ENCODE measurements around the gene ALPL. TPM values are rescaled to one million over a fixed set of nuclear protein-coding genes. Genes with fewer than 3 reads are reported as not detected.

ALPL gene
- total and polyA plus RNA-seq, 10 of the 15 experiments (the other 5 are each of a cell fraction or from before 2014, with no cell fraction given) = 0.07 to 0.59 (median 0.31) TPM; not detected in 2

DNA sequence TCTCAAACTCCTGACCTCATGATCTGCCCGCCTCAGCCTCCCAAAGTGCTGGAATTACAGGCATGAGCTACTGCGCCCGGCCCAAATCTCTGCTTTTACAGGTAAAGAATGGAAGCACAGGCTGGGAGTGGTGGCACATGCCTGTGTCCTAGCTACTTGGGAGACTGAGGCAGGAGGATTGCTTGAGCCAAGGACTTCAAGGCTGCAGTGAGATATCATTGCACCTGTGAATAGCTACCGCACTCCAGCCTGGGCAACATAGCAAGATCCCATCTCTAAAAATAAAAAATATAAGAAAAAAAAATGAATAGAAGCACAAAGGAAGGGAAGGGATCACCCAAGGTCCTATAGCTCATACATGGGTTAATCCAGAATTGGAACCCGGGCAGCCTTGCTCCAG, 15.0 kb downstream of the ALPL start:
- TF ChIP-seq HDGF (IDR thresholded peaks at IDR 0.05) (no peak), CBX3 (IDR thresholded peaks at IDR 0.05; ENCODE audit: borderline replicate concordance, low read depth) (no peak), TAF1 (IDR thresholded peaks at IDR 0.05; ENCODE audit: borderline replicate concordance, low read depth, low read length) (no peak), TBL1XR1 (IDR thresholded peaks at IDR 0.05; ENCODE audit: low read depth, low read length) (no peak), ZNF274 (IDR thresholded peaks at IDR 0.05; ENCODE audit: insufficient read depth, insufficient read length) (no peak), SRF (IDR thresholded peaks at IDR 0.05; ENCODE audit: low read depth in 2 of 2, low read length in 2 of 2) (no peak), DPF2 (IDR thresholded peaks at IDR 0.05) (no peak)
- TF ChIP-seq, protein P1, sequence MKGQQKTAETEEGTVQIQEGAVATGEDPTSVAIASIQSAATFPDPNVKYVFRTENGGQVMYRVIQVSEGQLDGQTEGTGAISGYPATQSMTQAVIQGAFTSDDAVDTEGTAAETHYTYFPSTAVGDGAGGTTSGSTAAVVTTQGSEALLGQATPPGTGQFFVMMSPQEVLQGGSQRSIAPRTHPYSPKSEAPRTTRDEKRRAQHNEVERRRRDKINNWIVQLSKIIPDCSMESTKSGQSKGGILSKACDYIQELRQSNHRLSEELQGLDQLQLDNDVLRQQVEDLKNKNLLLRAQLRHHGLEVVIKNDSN (IDR thresholded peaks at IDR 0.05; ENCODE audit: borderline replicate concordance, extremely low read length, insufficient read depth, low read depth, low read length) = no peak
- TF ChIP-seq, protein P2, sequence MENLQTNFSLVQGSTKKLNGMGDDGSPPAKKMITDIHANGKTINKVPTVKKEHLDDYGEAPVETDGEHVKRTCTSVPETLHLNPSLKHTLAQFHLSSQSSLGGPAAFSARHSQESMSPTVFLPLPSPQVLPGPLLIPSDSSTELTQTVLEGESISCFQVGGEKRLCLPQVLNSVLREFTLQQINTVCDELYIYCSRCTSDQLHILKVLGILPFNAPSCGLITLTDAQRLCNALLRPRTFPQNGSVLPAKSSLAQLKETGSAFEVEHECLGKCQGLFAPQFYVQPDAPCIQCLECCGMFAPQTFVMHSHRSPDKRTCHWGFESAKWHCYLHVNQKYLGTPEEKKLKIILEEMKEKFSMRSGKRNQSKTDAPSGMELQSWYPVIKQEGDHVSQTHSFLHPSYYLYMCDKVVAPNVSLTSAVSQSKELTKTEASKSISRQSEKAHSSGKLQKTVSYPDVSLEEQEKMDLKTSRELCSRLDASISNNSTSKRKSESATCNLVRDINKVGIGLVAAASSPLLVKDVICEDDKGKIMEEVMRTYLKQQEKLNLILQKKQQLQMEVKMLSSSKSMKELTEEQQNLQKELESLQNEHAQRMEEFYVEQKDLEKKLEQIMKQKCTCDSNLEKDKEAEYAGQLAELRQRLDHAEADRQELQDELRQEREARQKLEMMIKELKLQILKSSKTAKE (IDR thresholded peaks at IDR 0.05; ENCODE audit: low read depth, poor library complexity, severe bottlenecking) = no peak
- no TSS peak for BruUV-seq (replicated peaks)
- DNase-seq (ENCODE audit: low read depth, low spot score) = no peak
- CTCF ChIA-PET = interaction anchor here (1.2 to 19.0 kb wide), 4 partner anchors 8 to 33 kb away, joined by 3 to 327 read pairs (median 8); partner anchors contain the start of gene ALPL
- no peak for FAIRE-seq
- Histone ChIP-seq H3K4me3 (no peak overlapping the region), H3K27me3 (replicated peaks in 1 of 2; ENCODE audit: control insufficient read depth in 2 of 2, insufficient read depth in 2 of 2, low read length in 1 of 2) (no peaks in the 10 kb centered on the region; a peak in 1 of 4 replicates), H3K9ac (ENCODE audit: control insufficient read depth, insufficient read depth, low read length) (no peak overlapping the region), H3K27ac (ENCODE audit: control insufficient read depth, insufficient read depth) (no peak overlapping the region), H3K4me1 (ENCODE audit: control insufficient read depth, insufficient read depth, low read length) (peaks cover 7% of the 10 kb centered on the region), H4K20me1 (ENCODE audit: control insufficient read depth, insufficient read depth) (no peaks in the 10 kb centered on the region), H3K36me3 (ENCODE audit: control insufficient read depth in 2 of 2, insufficient read depth in 2 of 2, low read length in 1 of 2) (no peaks in the 10 kb centered on the region), H2AFZ (ENCODE audit: control insufficient read depth, low read depth, low read length) (no peak overlapping the region), H3K79me2 (ENCODE audit: control insufficient read depth, insufficient read depth, low read length) (no peaks in the 10 kb centered on the region), H3K4me2 (ENCODE audit: control insufficient read depth, insufficient read depth) (no peak overlapping the region), H3K9me3 (replicated peaks; ENCODE audit: control insufficient read depth, insufficient read depth, low read length) (no peaks in the 10 kb centered on the region)
- RAD21 ChIA-PET (ENCODE audit: unreplicated experiment) = interaction anchor here (1.3 kb wide), 1 partner anchor 11 kb away, joined by 4 read pairs; no protein-coding TSS in a partner anchor
- in situ Hi-C loops (cut with MboI) (no loop called here), intact Hi-C loops (cut with micrococcal nuclease; ENCODE audit: unreplicated experiment) (no loop called here)
- 64% methylated on average over 5 of the region's 5 CpGs for WGBS (ENCODE audit: insufficient coverage, insufficient replicate concordance, low lambda C conversion rate, missing lambda C conversion rate)
- POLR2A ChIA-PET = no interaction called here
- ATAC-seq = no peak
- SMC1A ChIA-PET (ENCODE audit: uncharacterized antibody, unreplicated experiment) = interaction anchor here (1.1 to 18.9 kb wide), 2 partner anchors 9 to 12 kb away, joined by 3 to 326 read pairs; partner anchors contain the start of gene ALPL

Measured in GM12878 (cell line).